GM21360 (cell line): ENCODE results near the gene OR51S1.
"Not testable (repeated sequence)": the region's sequence is repeated elsewhere in the genome, so short reads cannot be mapped to it uniquely, and the experiment has no call there.

Source experiments
- ATAC-seq: cut with Tn5 transposase; IDR thresholded peaks from one replicate; pipeline ENCODE4 v1.9.1; 2021; ENCODE audit warnings: mild to moderate bottlenecking, moderate library complexity; ENCODE audit not compliant: unreplicated experiment

The OR51S1 gene

GRCh38 chr11:4809246-4809645 lies 39.8 kb downstream of the OR51S1 start:
- no peak for ATAC-seq

- no peak for ATAC-seq
Measured at GRCh38 chr11:4808476-4808875, 40.5 kb downstream of the OR51S1 start.

- no peak for ATAC-seq
Measured at GRCh38 chr11:4804280-4804679, 44.7 kb downstream of the OR51S1 start, which contains the start of gene OR52R1. Gene OR52R1, minus strand, starts transcription at chr11:4804380. Its CDS starts 0 bp downstream, at chr11:4804380.

GRCh38 chr11:4801316-4801715 lies 47.7 kb downstream of the OR51S1 start:
- not testable (repeated sequence) for ATAC-seq

GRCh38 chr11:4798427-4799183 lies 50.4 kb downstream of the OR51S1 start:
- no peak for ATAC-seq
